ENCODE data around the gene LRRC31.

GRCh38 chr3:169850618-169851017 lies 19.1 kb downstream of the LRRC31 start:
- no peak for TF ChIP-seq POLR2A (IDR thresholded peaks at IDR 0.05; ENCODE audit: low read depth, low read length)
- TF ChIP-seq POLR2AphosphoS5 (IDR thresholded peaks at IDR 0.05; ENCODE audit: low read depth, low read length), result no peak
- TF ChIP-seq TAF1 (IDR thresholded peaks at IDR 0.05; ENCODE audit: low read depth, low read length), result no peak
- no peak for TF ChIP-seq SPI1 (IDR thresholded peaks at IDR 0.05; ENCODE audit: low read depth, low read length)
- TF ChIP-seq POU2F2 (IDR thresholded peaks at IDR 0.05; ENCODE audit: low read depth, low read length), result no peak

Data from GM12891 (cell line).